GM12892 (cell line): Measurements from ENCODE around the gene EXOC4.

Experiments used
- DNase-seq: peaks from one replicate; pipeline ENCODE4 v3.0.0; 2011; ENCODE audit not compliant: insufficient read length
- FAIRE-seq: peaks from 2 replicates; lab custom pipeline; 2011; peaks lifted over from hg19 to GRCh38; lab: Jason Lieb, UNC
- POLR2A ChIP-seq: IDR thresholded peaks from 2 replicates; pipeline ENCODE4 v1.6.1; 2011; ENCODE audit warnings: low read depth, low read length, control low read depth
- POLR2AphosphoS5 ChIP-seq: IDR thresholded peaks from 2 replicates; pipeline ENCODE4 v1.6.1; 2011; ENCODE audit warnings: low read depth, low read length, control low read depth
- TAF1 ChIP-seq: IDR thresholded peaks from 2 replicates; pipeline ENCODE4 v1.6.1; 2011; ENCODE audit warnings: low read depth, mild to moderate bottlenecking, control low read depth, low read length, borderline replicate concordance

Gene EXOC4

DNA sequence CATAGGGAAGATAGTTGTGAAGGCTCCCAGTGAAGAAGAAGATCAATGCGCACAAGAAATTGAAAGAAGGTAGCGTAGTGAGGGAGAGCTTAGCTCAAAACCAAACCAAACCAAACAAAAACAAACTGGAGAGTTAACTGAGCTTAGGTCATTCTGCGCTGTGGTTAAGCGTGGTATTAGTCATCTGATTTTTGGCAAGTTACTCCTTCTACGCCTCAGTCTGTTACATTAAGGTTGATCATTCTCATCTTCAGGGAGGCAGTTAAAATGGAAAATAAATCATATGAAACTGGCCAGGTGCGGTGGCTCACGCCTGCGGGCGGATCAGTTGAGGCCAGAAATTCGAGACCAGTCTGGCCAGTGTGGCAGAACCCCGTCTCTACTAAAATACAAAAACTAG lies 259.7 kb downstream of the EXOC4 start:
- FAIRE-seq (no peak), DNase-seq (no peak)
- no peak for TF ChIP-seq TAF1
- TF ChIP-seq POLR2AphosphoS5: no peak
- TF ChIP-seq POLR2A: no peak

DNA sequence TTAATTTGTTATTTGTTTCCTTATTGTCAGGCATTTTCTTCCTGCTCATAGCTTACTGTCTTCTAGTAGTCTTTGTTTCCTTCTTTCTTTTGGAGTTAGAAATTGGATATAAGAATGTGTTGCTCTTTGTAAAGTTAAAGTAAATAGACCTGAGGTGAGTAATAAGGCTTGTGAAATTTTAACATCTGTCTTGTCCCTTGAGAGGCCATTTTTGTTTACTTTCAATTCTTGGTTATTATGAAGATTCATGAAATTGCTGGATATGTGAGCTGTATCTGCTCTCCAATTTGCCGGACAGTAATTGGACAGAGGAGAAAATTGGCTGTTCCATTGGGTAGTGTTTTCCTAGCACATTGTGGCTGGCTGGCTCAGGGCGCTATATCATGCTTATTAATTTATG lies 260.7 kb downstream of the EXOC4 start:
- FAIRE-seq: no peak
- TF ChIP-seq TAF1 (no peak), POLR2AphosphoS5 (no peak), POLR2A (no peak)
- DNase-seq: no peak

DNA sequence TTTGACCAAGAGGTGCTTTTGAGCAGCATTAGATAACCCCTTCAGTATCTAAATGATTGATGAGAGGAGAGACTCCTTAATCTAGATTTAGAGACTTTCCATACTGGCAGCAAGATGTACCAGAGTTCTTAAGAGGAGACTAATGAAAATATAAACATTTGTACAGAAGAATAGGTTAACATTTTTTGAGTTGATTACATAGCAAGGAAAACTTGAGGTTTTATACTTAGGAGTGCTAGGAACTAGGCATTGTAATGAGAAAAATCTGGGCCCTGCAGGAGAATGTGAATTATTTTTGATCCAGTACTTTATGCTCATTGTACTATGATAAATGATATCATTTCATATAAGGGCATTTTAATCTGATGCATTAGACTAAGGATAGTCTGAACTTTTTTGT lies 261.7 kb downstream of the EXOC4 start:
- FAIRE-seq: no peak
- no peak for TF ChIP-seq POLR2AphosphoS5
- no peak for TF ChIP-seq POLR2A
- TF ChIP-seq TAF1: no peak
- no peak for DNase-seq

DNA sequence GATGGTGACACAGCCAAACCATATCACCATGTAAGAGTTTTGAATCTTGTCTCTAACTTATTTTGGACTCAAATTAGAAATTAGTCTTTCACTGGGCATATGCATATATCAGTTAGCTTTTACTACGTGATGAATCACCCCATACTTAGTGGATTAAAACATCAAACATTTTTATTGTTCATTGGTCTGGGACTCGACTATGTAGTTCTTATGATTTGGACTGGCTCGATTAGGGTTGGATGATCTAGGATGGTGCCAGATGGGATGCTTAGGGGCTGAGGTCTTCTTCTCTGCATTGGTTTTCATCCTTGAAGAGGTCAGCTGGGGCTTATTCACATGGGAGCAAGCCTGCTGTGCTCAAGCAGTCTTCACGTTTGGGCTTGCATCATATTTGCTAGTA lies 264.9 kb downstream of the EXOC4 start:
- FAIRE-seq (no peak), DNase-seq (no peak)
- TF ChIP-seq TAF1 (no peak), POLR2AphosphoS5 (no peak), POLR2A (no peak)

DNA sequence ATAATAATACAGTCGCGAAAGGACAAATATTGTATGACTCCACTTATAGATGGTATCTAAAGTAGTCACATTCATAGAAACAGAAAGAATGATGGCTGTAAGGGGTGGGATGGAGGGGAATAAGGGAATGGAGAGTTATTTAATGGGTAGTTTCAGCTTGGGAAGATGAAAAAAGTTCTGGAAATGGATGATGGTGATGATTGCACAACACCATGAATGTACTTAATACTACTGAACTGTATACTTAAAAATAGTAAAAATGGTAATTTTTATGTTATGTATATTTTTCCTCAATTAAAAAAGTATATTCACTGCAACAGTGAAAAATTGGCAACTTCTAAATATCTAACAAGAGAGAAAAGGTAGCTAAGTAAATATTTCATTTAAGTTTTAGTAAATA lies 265.8 kb downstream of the EXOC4 start:
- FAIRE-seq (no peak), DNase-seq (no peak)
- no peak for TF ChIP-seq TAF1
- no peak for TF ChIP-seq POLR2AphosphoS5
- TF ChIP-seq POLR2A: no peak

DNA sequence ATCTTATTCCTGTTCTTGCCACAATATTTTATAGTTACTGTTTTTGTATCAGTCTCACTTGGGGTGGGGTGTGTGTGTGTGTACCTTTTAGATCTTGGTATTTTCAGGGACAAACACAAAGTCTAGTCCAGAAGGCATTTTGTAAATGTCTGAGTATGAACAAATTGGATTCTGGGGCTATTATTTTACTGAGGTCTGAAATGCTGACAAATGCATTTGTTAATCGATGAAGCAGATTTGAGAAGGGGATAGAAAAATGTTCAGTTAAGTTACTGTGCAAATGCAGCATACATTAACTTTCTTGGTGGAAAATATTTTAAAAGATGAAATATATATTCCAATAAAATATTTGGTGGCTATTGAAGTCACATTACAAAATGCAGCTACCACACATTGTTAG lies 267.4 kb downstream of the EXOC4 start:
- FAIRE-seq (peak; percentile 17), DNase-seq (no peak)
- TF ChIP-seq POLR2AphosphoS5: no peak
- TF ChIP-seq POLR2A: no peak
- TF ChIP-seq TAF1: no peak

DNA sequence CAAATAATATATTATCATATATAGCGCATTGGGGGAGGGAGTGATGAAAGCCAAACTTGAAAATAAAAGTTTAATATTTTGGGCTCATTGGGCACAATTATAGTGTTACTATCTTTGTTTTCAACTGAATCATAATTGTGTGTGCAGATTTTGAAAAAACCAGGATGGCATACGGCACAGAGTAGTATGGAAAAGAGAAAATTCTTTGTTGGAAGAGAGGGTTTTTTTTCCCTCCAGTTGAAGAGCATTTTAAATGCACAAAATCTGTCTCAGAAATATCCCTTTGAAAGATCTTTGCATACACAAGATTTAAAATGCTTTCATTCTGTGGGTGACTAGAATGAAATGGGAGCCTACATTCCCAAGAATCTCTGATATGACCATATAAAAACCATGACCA lies 269.6 kb downstream of the EXOC4 start:
- DNase-seq (no peak), FAIRE-seq (no peak)
- TF ChIP-seq POLR2AphosphoS5 (no peak), TAF1 (no peak), POLR2A (no peak)

DNA sequence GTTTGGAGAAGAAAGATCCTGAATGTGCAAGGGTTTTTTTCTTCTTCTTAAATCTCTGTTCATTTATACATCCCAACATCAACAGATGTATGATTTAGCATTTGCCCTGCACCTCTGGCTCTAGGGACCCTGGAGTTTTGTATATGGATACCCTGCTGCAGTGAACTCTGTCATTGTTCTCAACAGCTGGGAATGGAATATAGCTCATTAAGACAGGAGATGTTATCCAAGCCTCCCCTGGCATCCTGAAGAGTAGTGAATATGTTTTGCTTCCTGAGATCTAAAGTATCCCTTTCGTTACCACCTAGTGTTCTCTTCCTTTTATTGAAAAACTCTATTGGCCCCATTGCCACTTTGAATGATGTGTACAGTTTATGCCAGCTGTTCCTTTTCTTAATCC lies 275.9 kb downstream of the EXOC4 start:
- no peak for TF ChIP-seq POLR2AphosphoS5
- DNase-seq (no peak), FAIRE-seq (no peak)

DNA sequence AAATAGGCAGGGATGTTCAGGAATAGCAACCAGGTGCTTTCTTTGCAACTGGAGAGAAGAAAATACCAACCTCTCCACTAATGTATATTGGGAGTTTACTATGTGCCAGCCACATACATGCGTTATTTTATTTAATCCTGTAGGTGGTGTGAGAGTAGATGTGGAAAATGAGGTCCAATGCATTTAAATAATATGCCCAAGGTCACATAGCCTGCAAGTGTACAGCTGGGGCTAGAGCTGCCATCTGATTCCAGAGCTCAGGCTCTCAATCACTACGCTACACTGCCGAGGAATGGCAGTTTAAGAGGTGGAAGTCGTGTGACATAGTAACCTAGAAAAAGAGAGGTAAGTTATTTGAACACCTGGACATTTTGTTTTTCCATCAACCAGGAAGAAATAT lies 277.0 kb downstream of the EXOC4 start:
- TF ChIP-seq POLR2AphosphoS5 (no peak), TAF1 (no peak), POLR2A (no peak)
- DNase-seq (no peak), FAIRE-seq (no peak)

DNA sequence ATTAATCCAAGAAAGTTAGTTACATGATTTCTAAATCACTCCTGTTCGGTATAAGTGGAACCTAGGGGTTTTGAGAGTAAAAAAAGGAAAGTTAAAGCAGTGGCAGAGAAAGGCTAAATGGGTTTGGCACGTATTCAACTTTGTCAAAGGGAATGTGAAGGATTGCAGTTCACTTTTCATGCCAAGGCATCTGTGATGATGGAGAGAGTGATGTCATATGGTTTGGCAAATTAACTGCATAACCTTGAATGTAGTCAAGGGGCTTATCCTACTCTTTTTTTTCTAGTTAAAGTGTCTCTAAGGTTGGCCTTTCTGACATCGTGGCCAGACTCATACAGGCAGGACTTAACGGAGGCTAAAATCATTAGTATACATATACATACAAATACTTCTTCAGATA lies 277.8 kb downstream of the EXOC4 start:
- DNase-seq (no peak), FAIRE-seq (no peak)
- TF ChIP-seq POLR2A (no peak), TAF1 (no peak), POLR2AphosphoS5 (no peak)

DNA sequence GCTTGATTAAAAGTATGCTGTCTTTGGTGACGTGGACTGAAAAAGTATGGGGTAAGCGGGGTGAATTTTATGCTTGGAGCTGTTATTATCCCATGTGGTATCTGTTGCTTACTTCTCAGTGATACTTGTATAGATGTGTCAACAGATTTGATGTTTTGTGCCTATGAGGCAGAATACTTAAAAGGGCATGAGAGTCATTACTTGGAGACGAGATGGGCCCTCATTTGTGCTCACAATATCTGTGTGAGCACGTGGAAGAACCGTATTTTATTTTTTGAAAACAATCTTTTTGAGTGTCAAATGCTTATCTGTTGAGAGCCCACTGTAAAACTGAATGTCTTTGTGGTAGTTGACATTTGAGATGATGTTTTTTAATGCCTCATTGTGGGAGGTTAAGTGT lies 281.9 kb downstream of the EXOC4 start:
- no peak for DNase-seq
- TF ChIP-seq TAF1 (no peak), POLR2AphosphoS5 (no peak), POLR2A (no peak)
- FAIRE-seq: no peak

DNA sequence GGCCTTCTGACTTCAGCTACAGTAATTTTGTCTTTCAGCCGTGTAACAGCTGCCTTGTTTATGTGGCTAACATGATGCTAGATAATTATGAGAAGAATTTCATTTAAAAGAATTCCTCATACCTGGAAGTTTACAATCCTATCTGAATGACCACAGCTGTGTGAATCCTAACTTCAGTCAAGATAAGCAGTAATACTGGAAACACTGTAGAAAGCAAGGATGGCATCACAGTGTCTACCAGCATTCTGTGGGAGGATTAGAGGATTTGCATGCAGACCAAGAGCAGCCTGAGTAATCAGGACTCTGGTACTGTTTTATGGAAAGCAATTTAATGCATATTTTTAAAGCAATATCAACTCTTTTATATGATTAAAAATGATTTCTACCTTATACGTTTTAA lies 282.4 kb downstream of the EXOC4 start:
- no peak for DNase-seq
- no peak for FAIRE-seq
- TF ChIP-seq TAF1 (no peak), POLR2AphosphoS5 (no peak), POLR2A (no peak)

DNA sequence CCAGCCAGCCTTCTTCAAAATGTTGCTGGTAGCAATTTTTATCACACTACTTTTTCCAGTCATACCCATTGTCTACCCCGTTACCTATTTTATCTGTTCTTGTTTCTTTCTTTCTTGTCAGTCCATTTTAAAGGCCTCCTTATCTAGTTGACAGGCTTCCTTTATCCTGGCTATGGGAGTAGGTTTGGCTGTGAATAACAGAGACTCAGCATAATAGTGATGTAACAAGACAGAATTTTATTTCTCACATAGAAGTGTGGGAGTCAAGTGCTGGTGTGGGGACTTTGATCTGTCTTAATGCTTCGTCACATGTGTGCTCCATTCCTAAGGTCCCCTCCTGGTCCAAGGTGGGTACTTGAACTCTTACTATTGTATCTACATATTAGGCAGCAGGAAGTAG lies 283.6 kb downstream of the EXOC4 start:
- no peak for DNase-seq
- TF ChIP-seq POLR2AphosphoS5 (no peak), TAF1 (no peak), POLR2A (no peak)
- FAIRE-seq: no peak
